ENCODE measurements around the gene GPC6.

The GPC6 gene

DNA sequence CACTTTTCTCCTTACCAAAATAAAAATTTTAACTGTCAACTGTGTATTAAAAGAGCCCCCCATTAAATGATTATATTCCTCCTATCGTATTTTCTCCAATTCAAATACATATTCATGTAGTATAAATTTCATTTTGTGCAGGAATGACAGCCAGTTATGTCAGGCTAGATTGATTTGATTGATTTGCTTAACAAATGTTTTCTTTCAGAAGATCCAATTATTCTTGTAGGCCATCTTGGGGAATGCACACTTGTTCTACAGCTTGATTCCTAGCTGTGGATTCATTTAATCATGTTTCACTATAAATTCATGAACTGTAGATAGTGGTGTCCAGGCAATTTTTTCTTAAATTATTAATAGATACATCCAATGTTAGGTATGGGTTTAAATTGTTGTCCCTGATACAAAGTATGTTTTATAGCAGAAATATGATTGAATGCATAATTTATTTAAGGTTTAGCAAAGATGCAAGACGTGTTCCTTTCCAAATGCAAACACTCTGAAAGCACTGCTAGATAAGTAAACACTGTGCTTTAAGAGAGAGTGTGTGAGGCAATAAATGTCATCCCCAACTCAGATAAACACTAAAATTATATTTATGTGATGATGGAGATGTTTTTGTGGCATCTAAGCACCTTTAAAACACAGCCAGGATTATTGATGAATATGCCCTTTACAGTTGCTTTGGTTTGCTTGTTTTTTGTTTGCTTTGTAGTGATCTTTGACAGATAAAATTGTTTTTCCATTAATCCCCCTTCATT lies 721.7 kb downstream of the GPC6 start (continued):
- TF ChIP-seq, protein P1, sequence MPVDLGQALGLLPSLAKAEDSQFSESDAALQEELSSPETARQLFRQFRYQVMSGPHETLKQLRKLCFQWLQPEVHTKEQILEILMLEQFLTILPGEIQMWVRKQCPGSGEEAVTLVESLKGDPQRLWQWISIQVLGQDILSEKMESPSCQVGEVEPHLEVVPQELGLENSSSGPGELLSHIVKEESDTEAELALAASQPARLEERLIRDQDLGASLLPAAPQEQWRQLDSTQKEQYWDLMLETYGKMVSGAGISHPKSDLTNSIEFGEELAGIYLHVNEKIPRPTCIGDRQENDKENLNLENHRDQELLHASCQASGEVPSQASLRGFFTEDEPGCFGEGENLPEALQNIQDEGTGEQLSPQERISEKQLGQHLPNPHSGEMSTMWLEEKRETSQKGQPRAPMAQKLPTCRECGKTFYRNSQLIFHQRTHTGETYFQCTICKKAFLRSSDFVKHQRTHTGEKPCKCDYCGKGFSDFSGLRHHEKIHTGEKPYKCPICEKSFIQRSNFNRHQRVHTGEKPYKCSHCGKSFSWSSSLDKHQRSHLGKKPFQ (tag by site-specific recombination; IDR thresholded peaks at IDR 0.05): no peak
- TF ChIP-seq ZNF19 (tag by site-specific recombination; IDR thresholded peaks at IDR 0.05; ENCODE audit: low read depth) (no peak), ZNF658 (tag by site-specific recombination; IDR thresholded peaks at IDR 0.05) (no peak), ZNF350 (tag by site-specific recombination; IDR thresholded peaks at IDR 0.05) (no peak), ZNF560 (tag by site-specific recombination; IDR thresholded peaks at IDR 0.05; ENCODE audit: borderline replicate concordance) (no peak), ZNF114 (tag by site-specific recombination; IDR thresholded peaks at IDR 0.05) (no peak), ZNF837 (tag by site-specific recombination; IDR thresholded peaks at IDR 0.05) (no peak), HOXA7 (CRISPR knock-in tag; IDR thresholded peaks at IDR 0.05; ENCODE audit: borderline replicate concordance) (no peak), ZNF121 (tag by site-specific recombination; IDR thresholded peaks at IDR 0.05) (no peak), GFI1B (tag by site-specific recombination; IDR thresholded peaks at IDR 0.05) (no peak), ZNF211 (tag by site-specific recombination; IDR thresholded peaks at IDR 0.05; ENCODE audit: low read depth) (no peak), IKZF3 (tag by site-specific recombination; IDR thresholded peaks at IDR 0.05) (0 out of 2 replicates have a peak, but pooled peaks have one; percentile 11), ZNF792 (tag by site-specific recombination; IDR thresholded peaks at IDR 0.05) (no peak), GLI4 (tag by site-specific recombination; IDR thresholded peaks at IDR 0.05) (no peak), MZF1 (tag by site-specific recombination; IDR thresholded peaks at IDR 0.05; ENCODE audit: borderline replicate concordance) (peak; percentile 85; the same call in 1 of the 2 replicates), ZNF2 (tag by site-specific recombination; IDR thresholded peaks at IDR 0.05) (no peak), ZNF600 (tag by site-specific recombination; IDR thresholded peaks at IDR 0.05) (no peak), ZNF548 (tag by site-specific recombination; IDR thresholded peaks at IDR 0.05) (no peak), ZEB2 (tag by site-specific recombination; IDR thresholded peaks at IDR 0.05) (no peak), ZNF561 (tag by site-specific recombination; IDR thresholded peaks at IDR 0.05; ENCODE audit: borderline replicate concordance) (peak; percentile 32; the same call in 1 of the 2 replicates), ZNF76 (tag by site-specific recombination; IDR thresholded peaks at IDR 0.05; ENCODE audit: borderline replicate concordance, low read depth) (no peak), ZNF132 (tag by site-specific recombination; IDR thresholded peaks at IDR 0.05; ENCODE audit: borderline replicate concordance) (no peak), SP7 (tag by site-specific recombination; IDR thresholded peaks at IDR 0.05) (no peak), TRIM28 (IDR thresholded peaks at IDR 0.05; ENCODE audit: borderline replicate concordance, low read length) (peak; percentile 79), ZNF707 (tag by site-specific recombination; IDR thresholded peaks at IDR 0.05) (no peak), ZSCAN30 (tag by site-specific recombination; IDR thresholded peaks at IDR 0.05) (no peak)
- TF ChIP-seq, protein P2, sequence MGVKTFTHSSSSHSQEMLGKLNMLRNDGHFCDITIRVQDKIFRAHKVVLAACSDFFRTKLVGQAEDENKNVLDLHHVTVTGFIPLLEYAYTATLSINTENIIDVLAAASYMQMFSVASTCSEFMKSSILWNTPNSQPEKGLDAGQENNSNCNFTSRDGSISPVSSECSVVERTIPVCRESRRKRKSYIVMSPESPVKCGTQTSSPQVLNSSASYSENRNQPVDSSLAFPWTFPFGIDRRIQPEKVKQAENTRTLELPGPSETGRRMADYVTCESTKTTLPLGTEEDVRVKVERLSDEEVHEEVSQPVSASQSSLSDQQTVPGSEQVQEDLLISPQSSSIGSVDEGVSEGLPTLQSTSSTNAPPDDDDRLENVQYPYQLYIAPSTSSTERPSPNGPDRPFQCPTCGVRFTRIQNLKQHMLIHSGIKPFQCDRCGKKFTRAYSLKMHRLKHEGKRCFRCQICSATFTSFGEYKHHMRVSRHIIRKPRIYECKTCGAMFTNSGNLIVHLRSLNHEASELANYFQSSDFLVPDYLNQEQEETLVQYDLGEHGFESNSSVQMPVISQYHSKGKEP (tag by site-specific recombination; IDR thresholded peaks at IDR 0.05): no peak
- TF ChIP-seq, protein P3, sequence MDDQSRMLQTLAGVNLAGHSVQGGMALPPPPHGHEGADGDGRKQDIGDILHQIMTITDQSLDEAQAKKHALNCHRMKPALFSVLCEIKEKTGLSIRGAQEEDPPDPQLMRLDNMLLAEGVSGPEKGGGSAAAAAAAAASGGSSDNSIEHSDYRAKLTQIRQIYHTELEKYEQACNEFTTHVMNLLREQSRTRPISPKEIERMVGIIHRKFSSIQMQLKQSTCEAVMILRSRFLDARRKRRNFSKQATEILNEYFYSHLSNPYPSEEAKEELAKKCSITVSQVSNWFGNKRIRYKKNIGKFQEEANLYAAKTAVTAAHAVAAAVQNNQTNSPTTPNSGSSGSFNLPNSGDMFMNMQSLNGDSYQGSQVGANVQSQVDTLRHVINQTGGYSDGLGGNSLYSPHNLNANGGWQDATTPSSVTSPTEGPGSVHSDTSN (CRISPR knock-in tag; IDR thresholded peaks at IDR 0.05): no peak
- TF ChIP-seq, protein P4, sequence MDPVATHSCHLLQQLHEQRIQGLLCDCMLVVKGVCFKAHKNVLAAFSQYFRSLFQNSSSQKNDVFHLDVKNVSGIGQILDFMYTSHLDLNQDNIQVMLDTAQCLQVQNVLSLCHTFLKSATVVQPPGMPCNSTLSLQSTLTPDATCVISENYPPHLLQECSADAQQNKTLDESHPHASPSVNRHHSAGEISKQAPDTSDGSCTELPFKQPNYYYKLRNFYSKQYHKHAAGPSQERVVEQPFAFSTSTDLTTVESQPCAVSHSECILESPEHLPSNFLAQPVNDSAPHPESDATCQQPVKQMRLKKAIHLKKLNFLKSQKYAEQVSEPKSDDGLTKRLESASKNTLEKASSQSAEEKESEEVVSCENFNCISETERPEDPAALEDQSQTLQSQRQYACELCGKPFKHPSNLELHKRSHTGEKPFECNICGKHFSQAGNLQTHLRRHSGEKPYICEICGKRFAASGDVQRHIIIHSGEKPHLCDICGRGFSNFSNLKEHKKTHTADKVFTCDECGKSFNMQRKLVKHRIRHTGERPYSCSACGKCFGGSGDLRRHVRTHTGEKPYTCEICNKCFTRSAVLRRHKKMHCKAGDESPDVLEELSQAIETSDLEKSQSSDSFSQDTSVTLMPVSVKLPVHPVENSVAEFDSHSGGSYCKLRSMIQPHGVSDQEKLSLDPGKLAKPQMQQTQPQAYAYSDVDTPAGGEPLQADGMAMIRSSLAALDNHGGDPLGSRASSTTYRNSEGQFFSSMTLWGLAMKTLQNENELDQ (tag by site-specific recombination; IDR thresholded peaks at IDR 0.05; ENCODE audit: low read depth): no peak
- TF ChIP-seq, protein P5, sequence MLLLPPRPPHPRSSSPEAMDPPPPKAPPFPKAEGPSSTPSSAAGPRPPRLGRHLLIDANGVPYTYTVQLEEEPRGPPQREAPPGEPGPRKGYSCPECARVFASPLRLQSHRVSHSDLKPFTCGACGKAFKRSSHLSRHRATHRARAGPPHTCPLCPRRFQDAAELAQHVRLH (tag by site-specific recombination; IDR thresholded peaks at IDR 0.05): no peak
- TF ChIP-seq, protein P6, sequence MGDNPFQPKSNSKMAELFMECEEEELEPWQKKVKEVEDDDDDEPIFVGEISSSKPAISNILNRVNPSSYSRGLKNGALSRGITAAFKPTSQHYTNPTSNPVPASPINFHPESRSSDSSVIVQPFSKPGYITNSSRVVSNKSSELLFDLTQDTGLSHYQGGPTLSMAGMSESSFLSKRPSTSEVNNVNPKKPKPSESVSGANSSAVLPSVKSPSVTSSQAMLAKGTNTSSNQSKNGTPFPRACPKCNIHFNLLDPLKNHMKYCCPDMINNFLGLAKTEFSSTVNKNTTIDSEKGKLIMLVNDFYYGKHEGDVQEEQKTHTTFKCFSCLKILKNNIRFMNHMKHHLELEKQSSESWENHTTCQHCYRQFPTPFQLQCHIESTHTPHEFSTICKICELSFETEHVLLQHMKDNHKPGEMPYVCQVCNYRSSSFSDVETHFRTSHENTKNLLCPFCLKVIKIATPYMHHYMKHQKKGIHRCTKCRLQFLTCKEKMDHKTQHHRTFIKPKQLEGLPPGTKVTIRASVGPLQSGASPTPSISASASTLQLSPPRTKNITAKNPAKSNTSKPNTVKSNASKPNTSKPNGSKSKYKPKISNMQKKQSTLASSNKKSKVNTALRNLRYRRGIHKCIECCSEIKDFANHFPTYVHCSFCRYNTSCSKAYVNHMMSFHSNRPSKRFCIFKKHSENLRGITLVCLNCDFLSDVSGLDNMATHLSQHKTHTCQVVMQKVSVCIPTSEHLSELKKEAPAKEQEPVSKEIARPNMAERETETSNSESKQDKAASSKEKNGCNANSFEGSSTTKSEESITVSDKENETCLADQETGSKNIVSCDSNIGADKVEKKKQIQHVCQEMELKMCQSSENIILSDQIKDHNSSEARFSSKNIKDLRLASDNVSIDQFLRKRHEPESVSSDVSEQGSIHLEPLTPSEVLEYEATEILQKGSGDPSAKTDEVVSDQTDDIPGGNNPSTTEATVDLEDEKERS (tag by site-specific recombination; IDR thresholded peaks at IDR 0.05): no peak
